Naive thymus-derived CD4-positive, alpha-beta T cell (primary cell): Measurements from ENCODE around the gene KDM3A. TPM values are rescaled to one million over a fixed set of nuclear protein-coding genes. Genes with fewer than 3 reads are reported as not detected.

Source experiments
- ATAC-seq: fragments of 150-1000 bp; cut with Tn5 transposase; 2 replicates; pipeline ENCODE4 v1.10.0; 2021; ENCODE audit warnings: mild to moderate bottlenecking, moderate library complexity
- CTCF ChIA-PET: fragments of 350-600 bp; sonication (Branson Sonifier 250); formaldehyde crosslinking; loops from one replicate; lab custom pipeline; 2021; ENCODE audit warnings: antibody characterized with exemption; lab: Charles Lee
- POLR2A ChIA-PET: fragments of 350-600 bp; sonication (Branson Sonifier 250); formaldehyde crosslinking; loops from one replicate; lab custom pipeline; 2021; ENCODE audit warnings: antibody characterized with exemption, inconsistent platforms; lab: Charles Lee
- DNase-seq, 9 donors: peaks; one replicate each; pipeline versions ENCODE4 v3.0.0 to v3.0.0-alpha.2; 2020 to 2022; ENCODE audit warnings: mixed read lengths in 1 of 9
- H3K27ac ChIP-seq: one replicate; pipeline ENCODE4 v1.7.0; 2013; ENCODE audit warnings: mild to moderate bottlenecking, low read depth, low read length, moderate library complexity
- H3K27me3 ChIP-seq, 2 donors: one replicate each; pipeline ENCODE4 v1.7.0; 2013; ENCODE audit warnings: low read length in 2 of 2, mild to moderate bottlenecking in 2 of 2, moderate library complexity in 2 of 2; ENCODE audit not compliant: control insufficient read depth in 2 of 2, insufficient read depth in 2 of 2
- H3K36me3 ChIP-seq, 3 experiments: 1 replicate in 2 of 3; 2 replicates in 1 of 3; pipeline ENCODE4 v1.7.0; 2013; ENCODE audit warnings: low read length in 3 of 3, mild to moderate bottlenecking in 3 of 3, moderate library complexity in 1 of 3; ENCODE audit not compliant: insufficient read depth in 3 of 3, control insufficient read depth in 2 of 3
- H3K4me1 ChIP-seq, 2 donors: one replicate each; pipeline ENCODE4 v1.7.0; 2013; ENCODE audit warnings: low read length in 2 of 2, mild to moderate bottlenecking in 2 of 2, moderate library complexity in 1 of 2; ENCODE audit not compliant: control insufficient read depth in 2 of 2, insufficient read depth in 2 of 2
- H3K4me3 ChIP-seq: 2 replicates; pipeline ENCODE4 v1.7.0; 2013; ENCODE audit warnings: mild to moderate bottlenecking, low read length
- H3K9me3 ChIP-seq, 3 experiments: 1 replicate in 2 of 3; 2 replicates in 1 of 3; pipeline ENCODE4 v1.7.0; 2013; ENCODE audit warnings: low read length in 3 of 3; ENCODE audit not compliant: control insufficient read depth in 2 of 3
- H3K27ac Mint-ChIP-seq, 9 donors: one replicate each; pipeline ENCODE4 v1.8.0; 2020 to 2022; ENCODE audit warnings: mixed read lengths in 9 of 9, mild to moderate bottlenecking in 8 of 9, moderate library complexity in 5 of 9, inconsistent platforms in 2 of 9
- H3K27me3 Mint-ChIP-seq, 5 donors: one replicate each; pipeline ENCODE4 v1.8.0; 2021 to 2022; ENCODE audit warnings: mixed read lengths in 5 of 5, mild to moderate bottlenecking in 1 of 5
- H3K36me3 Mint-ChIP-seq, 5 donors: one replicate each; pipeline ENCODE4 v1.8.0; 2020 to 2022; ENCODE audit warnings: mixed read lengths in 5 of 5, mild to moderate bottlenecking in 3 of 5, inconsistent platforms in 1 of 5
- H3K4me1 Mint-ChIP-seq, 7 donors: one replicate each; pipeline ENCODE4 v1.8.0; 2020 to 2022; ENCODE audit warnings: mixed read lengths in 7 of 7, mild to moderate bottlenecking in 3 of 7, inconsistent platforms in 1 of 7
- H3K4me3 Mint-ChIP-seq, 10 donors: one replicate each; pipeline ENCODE4 v1.8.0; 2020 to 2022; ENCODE audit warnings: mild to moderate bottlenecking in 10 of 10, mixed read lengths in 10 of 10, moderate library complexity in 6 of 10, inconsistent platforms in 2 of 10
- H3K9me3 Mint-ChIP-seq, 11 donors: one replicate each; pipeline ENCODE4 v1.8.0; 2020 to 2022; ENCODE audit warnings: mixed read lengths in 11 of 11, mild to moderate bottlenecking in 4 of 11, inconsistent platforms in 1 of 11, moderate library complexity in 1 of 11
- intact Hi-C, 2 donors: fragments of 100-400 bp; cut with micrococcal nuclease; formaldehyde crosslinking; loops; one replicate each; pipeline ENCODE4 v1.15.1; 2023
- polyA plus RNA-seq, 2 donors: library from polyadenylated mRNA; unstranded; fragments of 300-500 nt; fragmentation: Illumina TruSeq; gene quantifications; one replicate each; pipeline ENCODE4 v1.2.3, GENCODE V29; 2021
- total RNA-seq, 6 experiments: library from RNA in 5 of 6; stranded (reverse) in 5 of 6; gene quantifications; 1 replicate in 5 of 6; 2 replicates in 1 of 6; pipeline ENCODE4 v1.2.3 and lab custom pipeline; 2021 to 2026

Gene KDM3A
- total and polyA plus RNA-seq, 7 experiments from 2014 or later = 17.7 to 191 (median 145) TPM

- no peaks in the 10 kb centered on the region for H3K27me3 ChIP-seq
- peaks cover under 1 to 11% (median 7%) of the 10 kb centered on the region in 11 donors for H3K9me3 Mint-ChIP-seq
Measured at GRCh38 chr2:86414996-86415395, 26.2 kb upstream of the KDM3A start.

DNA sequence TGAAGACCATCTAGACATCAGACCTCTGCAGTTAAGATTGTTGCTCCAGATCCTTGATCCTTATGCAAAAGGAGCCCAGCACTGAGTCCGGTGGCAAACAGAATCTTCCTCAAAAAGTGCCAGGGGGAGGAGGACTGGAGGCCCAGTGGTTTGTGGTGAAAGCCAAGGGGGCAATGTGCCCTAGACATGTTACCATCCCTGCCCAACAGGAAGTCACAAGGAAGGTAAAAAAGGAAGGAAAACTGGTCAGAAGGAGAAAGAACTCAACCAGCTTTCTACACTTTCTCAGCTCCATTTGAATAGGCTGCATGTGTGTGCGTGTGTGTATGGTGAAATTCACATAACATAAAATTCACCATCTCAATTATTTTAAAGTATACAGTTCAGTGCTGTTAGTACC, 25.0 kb upstream of the KDM3A start:
- no peak overlapping the region for H3K27ac Mint-ChIP-seq
- no peak overlapping the region for H3K4me3 ChIP-seq
- no peaks in the 10 kb centered on the region for H3K36me3 ChIP-seq
- no peaks in the 10 kb centered on the region for H3K27me3 ChIP-seq
- peaks cover 0 to 9% (median 4%) of the 10 kb centered on the region in 11 donors for H3K9me3 Mint-ChIP-seq
- H3K4me1 ChIP-seq = no peaks in the 10 kb centered on the region
- H3K27ac ChIP-seq = no peak overlapping the region
- intact Hi-C loops = no loop called here
- ChIA-PET CTCF (no interaction called here), POLR2A (interaction anchor here (0.6 kb wide), 1 partner anchor 32 kb away, joined by 3 read pairs; no protein-coding TSS in a partner anchor)
- ATAC-seq = no peak
- no peak overlapping the region for H3K4me3 Mint-ChIP-seq
- H3K4me1 Mint-ChIP-seq = peaks cover 0 to 14% (median 7%) of the 10 kb centered on the region in 7 donors
- peaks cover 16 to 41% (median 34%) of the 10 kb centered on the region in 5 donors for H3K27me3 Mint-ChIP-seq
- H3K9me3 ChIP-seq = no peaks in the 10 kb centered on the region
- peaks cover 0 to 6% (median 5%) of the 10 kb centered on the region in 5 donors for H3K36me3 Mint-ChIP-seq
- no peak for DNase-seq

More at GRCh38 chr2:86414996-86415395, 26.2 kb upstream of the KDM3A start:
- Mint-ChIP-seq H3K27me3 (peaks cover 12 to 36% (median 26%) of the 10 kb centered on the region in 5 donors), H3K36me3 (peaks cover 0 to 5% (median 2%) of the 10 kb centered on the region in 5 donors), H3K4me1 (peaks cover 0 to 14% (median 7%) of the 10 kb centered on the region in 7 donors), H3K4me3 (no peak overlapping the region), H3K27ac (no peak overlapping the region)
- Histone ChIP-seq H3K36me3 (no peaks in the 10 kb centered on the region), H3K4me3 (no peak overlapping the region), H3K27ac (no peak overlapping the region), H3K4me1 (no peaks in the 10 kb centered on the region), H3K9me3 (no peaks in the 10 kb centered on the region)
- intact Hi-C loops = no loop called here
- ChIA-PET POLR2A (interaction anchor here (1.3 kb wide), 1 partner anchor 26 kb away, joined by 5 read pairs; the partner anchor contains the start of gene KDM3A), CTCF (no interaction called here)
- ATAC-seq = no peak
- no peak for DNase-seq

- intact Hi-C loops = no loop called here
- CTCF ChIA-PET = no interaction called here
- H3K9me3 ChIP-seq = no peaks in the 10 kb centered on the region
- H3K4me1 ChIP-seq = no peaks in the 10 kb centered on the region
- H3K9me3 Mint-ChIP-seq = peaks cover under 1 to 15% (median 7%) of the 10 kb centered on the region in 11 donors
- H3K36me3 Mint-ChIP-seq = peaks cover 0 to 5% (median 2%) of the 10 kb centered on the region in 5 donors
- H3K36me3 ChIP-seq = no peaks in the 10 kb centered on the region
- H3K4me3 ChIP-seq = no peak overlapping the region
- DNase-seq (no peak), ATAC-seq (no peak)
- H3K27me3 ChIP-seq = peaks cover 0 to 4% of the 10 kb centered on the region in 2 donors
- H3K27me3 Mint-ChIP-seq = peaks cover 13 to 40% (median 28%) of the 10 kb centered on the region in 5 donors
- no peak overlapping the region for H3K27ac Mint-ChIP-seq
- no peak overlapping the region for H3K27ac ChIP-seq
- H3K4me1 Mint-ChIP-seq = peaks cover 0 to 11% (median 7%) of the 10 kb centered on the region in 7 donors
- H3K4me3 Mint-ChIP-seq = no peak overlapping the region
- POLR2A ChIA-PET = no interaction called here
Measured at GRCh38 chr2:86417961-86418360, 23.2 kb upstream of the KDM3A start.

GRCh38 chr2:86420913-86421312, 20.3 kb upstream of the KDM3A start:
- Mint-ChIP-seq H3K4me3 (no peak overlapping the region), H3K36me3 (peaks cover 0 to 5% (median 2%) of the 10 kb centered on the region in 5 donors), H3K27me3 (peaks cover 18 to 44% (median 30%) of the 10 kb centered on the region in 5 donors), H3K4me1 (peaks cover 0 to 3% (median 0%) of the 10 kb centered on the region in 7 donors), H3K27ac (peak overlapping the region in 1 of 9 donors; percentile 53), H3K9me3 (peaks cover 0 to 22% (median 8%) of the 10 kb centered on the region in 11 donors)
- intact Hi-C loops = no loop called here
- no peak for DNase-seq
- Histone ChIP-seq H3K9me3 (no peaks in the 10 kb centered on the region), H3K27ac (no peak overlapping the region), H3K27me3 (peaks cover 0 to 4% of the 10 kb centered on the region in 2 donors), H3K36me3 (no peaks in the 10 kb centered on the region), H3K4me1 (no peaks in the 10 kb centered on the region), H3K4me3 (no peak overlapping the region)
- ChIA-PET POLR2A (interaction anchor here (1.6 kb wide), 1 partner anchor 21 kb away, joined by 5 read pairs; no protein-coding TSS in a partner anchor), CTCF (no interaction called here)
- ATAC-seq = no peak

DNA sequence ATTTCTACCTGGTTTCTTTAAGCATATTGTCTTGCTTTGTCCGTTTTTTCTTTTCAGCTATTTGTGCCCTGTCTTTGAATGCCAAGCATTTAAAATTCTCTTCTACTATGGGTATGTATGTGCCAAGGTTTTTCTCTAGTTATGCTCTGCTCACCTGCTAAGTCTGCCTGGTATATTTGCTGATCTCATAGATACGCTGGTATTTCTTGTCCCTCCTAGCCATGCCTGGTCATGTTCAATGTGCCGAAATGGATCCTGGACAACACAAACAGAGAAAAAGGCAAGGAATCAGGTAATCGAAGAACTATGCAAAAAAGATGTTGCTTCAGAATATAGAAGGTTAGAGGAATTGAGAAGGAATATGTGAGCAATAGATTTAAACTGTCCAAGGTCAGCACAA, 14.9 kb upstream of the KDM3A start:
- DNase-seq = no peak
- Histone ChIP-seq H3K27ac (no peak overlapping the region), H3K36me3 (no peaks in the 10 kb centered on the region), H3K4me3 (no peak overlapping the region), H3K4me1 (no peaks in the 10 kb centered on the region), H3K27me3 (peaks cover 0 to 4% of the 10 kb centered on the region in 2 donors), H3K9me3 (no peaks in the 10 kb centered on the region)
- intact Hi-C loops = no loop called here
- Mint-ChIP-seq H3K36me3 (peaks cover 0 to 4% (median 3%) of the 10 kb centered on the region in 5 donors), H3K4me3 (no peak overlapping the region), H3K27ac (no peak overlapping the region), H3K27me3 (peaks cover 6 to 55% (median 24%) of the 10 kb centered on the region in 5 donors), H3K9me3 (peaks cover 2 to 23% (median 11%) of the 10 kb centered on the region in 11 donors), H3K4me1 (no peaks in the 10 kb centered on the region)
- POLR2A ChIA-PET = no interaction called here
- CTCF ChIA-PET = no interaction called here
- ATAC-seq = no peak

DNA sequence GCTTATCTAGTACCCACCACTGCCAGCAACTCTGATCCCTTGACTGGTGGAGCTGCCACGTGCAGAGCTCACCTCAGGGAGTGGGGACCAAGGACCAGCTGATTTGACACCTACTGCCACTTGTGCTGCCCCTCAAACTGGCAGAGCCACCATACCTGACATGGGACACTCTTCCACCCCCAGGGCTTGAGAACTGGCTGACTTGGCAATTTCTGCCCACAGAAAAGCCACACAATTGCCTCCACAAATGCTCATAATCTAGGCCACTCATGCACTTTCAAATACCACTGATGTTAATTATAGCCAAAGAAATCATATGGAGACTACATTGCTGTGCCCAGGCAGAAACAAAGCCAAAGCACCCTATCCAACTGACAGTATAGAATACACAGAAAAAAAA, 11.8 kb upstream of the KDM3A start:
- H3K4me3 Mint-ChIP-seq = no peak overlapping the region
- POLR2A ChIA-PET = interaction anchor here (1.2 kb wide), 1 partner anchor 11 kb away, joined by 4 read pairs; the partner anchor contains the start of gene KDM3A
- H3K27me3 Mint-ChIP-seq = peaks cover 0 to 55% (median 9%) of the 10 kb centered on the region in 5 donors
- intact Hi-C loops = no loop called here
- DNase-seq = no peak
- peaks cover 0 to 13% (median 6%) of the 10 kb centered on the region in 11 donors for H3K9me3 Mint-ChIP-seq
- H3K4me1 ChIP-seq = no peaks in the 10 kb centered on the region
- no peak overlapping the region for H3K4me3 ChIP-seq
- H3K9me3 ChIP-seq = no peaks in the 10 kb centered on the region
- CTCF ChIA-PET = no interaction called here
- H3K27ac Mint-ChIP-seq = no peak overlapping the region
- no peak for ATAC-seq
- no peaks in the 10 kb centered on the region for H3K36me3 ChIP-seq
- H3K4me1 Mint-ChIP-seq = no peaks in the 10 kb centered on the region
- no peak overlapping the region for H3K27ac ChIP-seq
- peaks cover 0 to 4% (median 3%) of the 10 kb centered on the region in 5 donors for H3K36me3 Mint-ChIP-seq
- H3K27me3 ChIP-seq = no peaks in the 10 kb centered on the region

GRCh38 chr2:86430368-86430767, 10.8 kb upstream of the KDM3A start:
- Histone ChIP-seq H3K27ac (no peak overlapping the region), H3K27me3 (no peaks in the 10 kb centered on the region), H3K9me3 (no peaks in the 10 kb centered on the region), H3K4me3 (no peak overlapping the region), H3K36me3 (no peaks in the 10 kb centered on the region), H3K4me1 (no peaks in the 10 kb centered on the region)
- CTCF ChIA-PET = no interaction called here
- ATAC-seq (no peak), DNase-seq (no peak)
- H3K27ac Mint-ChIP-seq = no peak overlapping the region
- peaks cover 0 to 51% (median 4%) of the 10 kb centered on the region in 5 donors for H3K27me3 Mint-ChIP-seq
- intact Hi-C loops = no loop called here
- no peaks in the 10 kb centered on the region for H3K4me1 Mint-ChIP-seq
- POLR2A ChIA-PET = interaction anchor here (0.6 to 1.2 kb wide), 2 partner anchors 10 to 46 kb away, joined by 3 to 4 read pairs; partner anchors contain the start of gene KDM3A
- no peak overlapping the region for H3K4me3 Mint-ChIP-seq
- H3K36me3 Mint-ChIP-seq = peaks cover 0 to 7% (median 4%) of the 10 kb centered on the region in 5 donors
- peaks cover 0 to 16% (median 6%) of the 10 kb centered on the region in 11 donors for H3K9me3 Mint-ChIP-seq
